Measurements from ENCODE around the gene UPF1. TPM values are rescaled to one million over a fixed set of nuclear protein-coding genes. Genes with fewer than 3 reads are reported as not detected.
"Not testable (repeated sequence)": the region's sequence is repeated elsewhere in the genome, so short reads cannot be mapped to it uniquely, and the experiment has no call there.

UPF1 gene
- total and polyA plus RNA-seq, 5 experiments from 2014 or later, result 7.5 to 112 (median 28.4) TPM

GRCh38 chr19:18912933-18913332 lies 81.2 kb downstream of the UPF1 start:
- H3K4me1 Mint-ChIP-seq, result peaks cover 17 to 44% (median 31%) of the 10 kb centered on the region in 4 donors
- POLR2A ChIA-PET, result interaction anchor here (0.6 kb wide), 1 partner anchor 219 kb away, joined by 3 read pairs; no protein-coding TSS in a partner anchor
- DNase-seq (no peak), ATAC-seq (no peak)
- peaks cover 0 to 55% (median 3%) of the 10 kb centered on the region in 3 donors for H3K36me3 Mint-ChIP-seq
- H3K9me3 Mint-ChIP-seq, result no peaks in the 10 kb centered on the region
- no peak overlapping the region for H3K4me3 Mint-ChIP-seq
- peak overlapping the region in 2 of 10 donors; percentile 13 to 56 for H3K27ac Mint-ChIP-seq
- no peaks in the 10 kb centered on the region for H3K27me3 Mint-ChIP-seq

GRCh38 chr19:18913466-18913865 lies 81.7 kb downstream of the UPF1 start:
- no peaks in the 10 kb centered on the region for H3K27me3 Mint-ChIP-seq
- peaks cover 19 to 48% (median 34%) of the 10 kb centered on the region in 4 donors for H3K4me1 Mint-ChIP-seq
- H3K27ac Mint-ChIP-seq, result no peak overlapping the region
- peaks cover 0 to 55% (median 3%) of the 10 kb centered on the region in 3 donors for H3K36me3 Mint-ChIP-seq
- DNase-seq (no peak), ATAC-seq (no peak)
- POLR2A ChIA-PET, result interaction anchor here (0.6 kb wide), 1 partner anchor 219 kb away, joined by 3 read pairs; no protein-coding TSS in a partner anchor
- no peaks in the 10 kb centered on the region for H3K9me3 Mint-ChIP-seq
- H3K4me3 Mint-ChIP-seq, result no peak overlapping the region

DNA sequence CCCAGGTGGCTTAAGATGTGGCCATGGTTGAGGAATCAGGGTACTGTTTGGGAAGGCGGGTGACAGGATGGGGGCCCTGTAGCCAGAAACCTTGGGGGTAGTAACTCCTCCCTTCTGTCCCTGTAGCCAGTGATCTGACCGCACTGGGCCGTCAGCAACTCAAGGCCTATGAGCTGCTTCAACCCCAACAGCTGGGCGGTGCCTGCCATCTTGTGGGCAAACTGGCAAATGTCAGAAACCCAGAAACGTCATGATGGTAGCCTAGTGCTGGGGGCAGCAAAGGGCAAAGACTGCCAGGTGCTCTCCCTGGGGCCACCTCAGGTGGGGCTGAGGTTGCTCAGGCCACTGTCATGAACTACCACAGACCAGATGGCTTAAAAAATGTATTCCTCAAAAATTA lies 83.9 kb downstream of the UPF1 start:
- H3K36me3 Mint-ChIP-seq, result peaks cover 0 to 47% (median 3%) of the 10 kb centered on the region in 3 donors
- no peak for ATAC-seq
- H3K27ac Mint-ChIP-seq, result peak overlapping the region in 4 of 10 donors; percentile 25 to 67 (median 61)
- H3K4me3 Mint-ChIP-seq, result peak overlapping the region in 5 of 10 donors; percentile 22 to 66 (median 39)
- peaks cover 20 to 65% (median 47%) of the 10 kb centered on the region in 4 donors for H3K4me1 Mint-ChIP-seq
- peak in 4 of 10 donors; percentile 18 to 28 (median 24) for DNase-seq
- H3K27me3 Mint-ChIP-seq, result no peaks in the 10 kb centered on the region
- POLR2A ChIA-PET, result no interaction called here
- H3K9me3 Mint-ChIP-seq, result no peaks in the 10 kb centered on the region

DNA sequence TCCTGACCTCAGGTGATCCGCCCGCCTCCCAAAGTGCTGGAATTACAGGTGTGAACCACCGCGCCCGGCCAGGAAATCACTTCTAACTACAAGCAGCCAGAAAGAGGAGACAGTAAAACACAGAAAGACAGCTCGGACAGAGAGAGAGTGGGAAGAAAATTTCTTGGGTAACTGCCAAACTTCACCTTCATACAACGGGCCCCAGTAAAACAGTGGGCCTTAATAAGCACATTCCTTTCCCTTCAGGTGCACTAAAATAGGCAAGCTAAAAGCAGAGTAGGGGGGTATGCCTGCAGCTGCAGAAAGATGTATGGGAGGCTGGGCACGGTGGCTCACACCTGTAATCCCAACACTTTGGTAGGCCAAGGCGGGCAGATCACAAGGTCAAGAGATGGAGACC lies 85.8 kb downstream of the UPF1 start:
- Mint-ChIP-seq H3K4me1 (peaks cover 22 to 74% (median 52%) of the 10 kb centered on the region in 4 donors), H3K27ac (peak overlapping the region in 6 of 10 donors; percentile 38 to 79 (median 60)), H3K4me3 (peak overlapping the region; percentile 4 to 87 (median 71)), H3K36me3 (peaks cover 0 to 46% (median 3%) of the 10 kb centered on the region in 3 donors)
- H3K9me3 Mint-ChIP-seq, ATAC-seq, H3K27me3 Mint-ChIP-seq, DNase-seq: not testable (repeated sequence)
- POLR2A ChIA-PET, result interaction anchor here (0.7 kb wide), 1 partner anchor 20 kb away, joined by 6 read pairs; no protein-coding TSS in a partner anchor

Other genes starting within 250 kb of the UPF1 start
- gene REX1BD, start 243.2 kb upstream of the UPF1 start, total RNA-seq, result 100 to 1,000 TPM; 138 to 165 TPM
- gene REX1BD, start 243.2 kb upstream of the UPF1 start, polyA plus RNA-seq, result 100 to 1,000 TPM; 165 to 196 (median 176) TPM
- not detected for gene CRLF1, start 225.2 kb upstream of the UPF1 start, total RNA-seq
- gene CRLF1, start 225.2 kb upstream of the UPF1 start, polyA plus RNA-seq, result 1 to 10 TPM in 1 of 3 donors, under 1 TPM in 1, not detected in 1; 0.55 to 1.1 TPM
- gene TMEM59L, start 219.1 kb upstream of the UPF1 start, total RNA-seq, result not detected
- under 1 TPM in 2 of 3 donors, not detected in 1; 0.09 to 0.27 TPM for gene TMEM59L, start 219.1 kb upstream of the UPF1 start, polyA plus RNA-seq
- gene KLHL26, start 194.9 kb upstream of the UPF1 start, total RNA-seq, result 10 to 100 TPM; 12.1 to 13.9 TPM
- gene KLHL26, start 194.9 kb upstream of the UPF1 start, polyA plus RNA-seq, result 1 to 10 TPM; 3.3 to 5.7 (median 5.3) TPM
- gene CRTC1, start 148.3 kb upstream of the UPF1 start, total RNA-seq, result 10 to 100 TPM; 24.2 to 25.7 TPM
- gene CRTC1, start 148.3 kb upstream of the UPF1 start, polyA plus RNA-seq, result 1 to 10 TPM; 1.2 to 2.0 (median 1.9) TPM
- gene COMP, start 40.7 kb upstream of the UPF1 start, total RNA-seq, result not detected
- gene COMP, start 40.7 kb upstream of the UPF1 start, polyA plus RNA-seq, result not detected
- not detected for gene CERS1, start 64.2 kb downstream of the UPF1 start, total RNA-seq
- gene CERS1, start 64.2 kb downstream of the UPF1 start, polyA plus RNA-seq, result not detected
- gene COPE, start 87.4 kb downstream of the UPF1 start, total RNA-seq, result 100 to 1,000 TPM; 145 to 149 TPM
- 100 to 1,000 TPM; 224 to 259 (median 235) TPM for gene COPE, start 87.4 kb downstream of the UPF1 start, polyA plus RNA-seq
- gene DDX49, start 87.8 kb downstream of the UPF1 start, total RNA-seq, result 10 to 100 TPM; 39.4 to 46.4 TPM
- 10 to 100 TPM; 21.7 to 37.5 (median 24.7) TPM for gene DDX49, start 87.8 kb downstream of the UPF1 start, polyA plus RNA-seq
- gene HOMER3, start 109.3 kb downstream of the UPF1 start, total RNA-seq, result under 1 TPM in 1 of 2 experiments, not detected in 1; 0.55 TPM
- not detected for gene HOMER3, start 109.3 kb downstream of the UPF1 start, polyA plus RNA-seq
- gene SUGP2, start 201.6 kb downstream of the UPF1 start, total RNA-seq, result 100 to 1,000 TPM; 128 to 136 TPM
- 1 to 10 TPM; 7.4 to 8.2 (median 7.5) TPM for gene SUGP2, start 201.6 kb downstream of the UPF1 start, polyA plus RNA-seq
- 10 to 100 TPM; 18.1 to 18.4 TPM for gene ARMC6, start 201.6 kb downstream of the UPF1 start, total RNA-seq
- 10 to 100 TPM; 29.5 to 42.4 (median 38.2) TPM for gene ARMC6, start 201.6 kb downstream of the UPF1 start, polyA plus RNA-seq
- 10 to 100 TPM; 32.0 to 33.6 TPM for gene SLC25A42, start 232.0 kb downstream of the UPF1 start, total RNA-seq
- gene SLC25A42, start 232.0 kb downstream of the UPF1 start, polyA plus RNA-seq, result 10 to 100 TPM in 1 of 3 donors, 1 to 10 TPM in 2; 6.2 to 14.5 (median 8.4) TPM

All from naive thymus-derived CD8-positive, alpha-beta T cell (primary cell).